ENCODE data around the gene MSL3.
A peak's percentile ranks its signal among the peaks of the same experiment; 100 is the strongest.

The MSL3 gene

GRCh38 chrX:11759461-11760311, 1.6 kb downstream of the MSL3 start:
- DNase-seq: peak; percentile 82 to 92 (median 90)

GRCh38 chrX:11760958-11761357, 2.9 kb downstream of the MSL3 start:
- DNase-seq: peak in 1 of 4 experiments; percentile 11

GRCh38 chrX:11764602-11765067, 6.6 kb downstream of the MSL3 start:
- no peak for DNase-seq

- DNase-seq: no peak
Observed at GRCh38 chrX:11765449-11765848, 7.4 kb downstream of the MSL3 start.

GRCh38 chrX:11766487-11766886, 8.4 kb downstream of the MSL3 start:
- no peak for DNase-seq

- DNase-seq: peak; percentile 1 to 42 (median 22)
Observed at GRCh38 chrX:11768039-11768438, 10.0 kb downstream of the MSL3 start.

- peak; percentile 29 to 72 (median 64) for DNase-seq
Observed at GRCh38 chrX:11770320-11770719, 12.3 kb downstream of the MSL3 start.

GRCh38 chrX:11778230-11778629, 20.2 kb downstream of the MSL3 start:
- DNase-seq: no peak

- DNase-seq: no peak
Observed at GRCh38 chrX:11781133-11781532, 23.1 kb downstream of the MSL3 start.

- DNase-seq: no peak
Observed at GRCh38 chrX:11781734-11782370, 23.8 kb downstream of the MSL3 start.

GRCh38 chrX:11784543-11784942, 26.5 kb downstream of the MSL3 start:
- DNase-seq: no peak

- no peak for DNase-seq
Observed at GRCh38 chrX:11786862-11787261, 28.8 kb downstream of the MSL3 start.

GRCh38 chrX:11787564-11787963, 29.5 kb downstream of the MSL3 start:
- peak; percentile 49 to 66 (median 55) for DNase-seq

GRCh38 chrX:11789809-11790208, 31.8 kb downstream of the MSL3 start:
- no peak for DNase-seq

GRCh38 chrX:11791090-11791489, 33.1 kb downstream of the MSL3 start:
- no peak for DNase-seq

GRCh38 chrX:11791537-11791936, 33.5 kb downstream of the MSL3 start:
- no peak for DNase-seq

GRCh38 chrX:11792461-11793421, 34.7 kb downstream of the MSL3 start:
- no peak for DNase-seq

GRCh38 chrX:11793734-11794133, 35.7 kb downstream of the MSL3 start:
- DNase-seq: no peak

- no peak for DNase-seq
Observed at GRCh38 chrX:11813341-11813740, 55.3 kb downstream of the MSL3 start.

All from suppressor macrophage (primary cell).